ENCODE results near the gene AUTS2.

- TF ChIP-seq CTCF (conservative IDR thresholded peaks at IDR 0.05 in 1 of 2, IDR thresholded peaks at IDR 0.05 in 1 of 2; ENCODE audit: low read depth in 1 of 2, low read length in 2 of 2) (no peak), EZH2 (IDR thresholded peaks at IDR 0.05; ENCODE audit: low read length, missing control alignments) (no peak)
These were observed 1016.2 kb downstream of the AUTS2 start for GRCh38 chr7:70614237-70615045.
